ENCODE measurements around the gene TMTC3.
A peak's percentile ranks its signal among the peaks of the same experiment; 100 is the strongest.

Gene TMTC3

DNA sequence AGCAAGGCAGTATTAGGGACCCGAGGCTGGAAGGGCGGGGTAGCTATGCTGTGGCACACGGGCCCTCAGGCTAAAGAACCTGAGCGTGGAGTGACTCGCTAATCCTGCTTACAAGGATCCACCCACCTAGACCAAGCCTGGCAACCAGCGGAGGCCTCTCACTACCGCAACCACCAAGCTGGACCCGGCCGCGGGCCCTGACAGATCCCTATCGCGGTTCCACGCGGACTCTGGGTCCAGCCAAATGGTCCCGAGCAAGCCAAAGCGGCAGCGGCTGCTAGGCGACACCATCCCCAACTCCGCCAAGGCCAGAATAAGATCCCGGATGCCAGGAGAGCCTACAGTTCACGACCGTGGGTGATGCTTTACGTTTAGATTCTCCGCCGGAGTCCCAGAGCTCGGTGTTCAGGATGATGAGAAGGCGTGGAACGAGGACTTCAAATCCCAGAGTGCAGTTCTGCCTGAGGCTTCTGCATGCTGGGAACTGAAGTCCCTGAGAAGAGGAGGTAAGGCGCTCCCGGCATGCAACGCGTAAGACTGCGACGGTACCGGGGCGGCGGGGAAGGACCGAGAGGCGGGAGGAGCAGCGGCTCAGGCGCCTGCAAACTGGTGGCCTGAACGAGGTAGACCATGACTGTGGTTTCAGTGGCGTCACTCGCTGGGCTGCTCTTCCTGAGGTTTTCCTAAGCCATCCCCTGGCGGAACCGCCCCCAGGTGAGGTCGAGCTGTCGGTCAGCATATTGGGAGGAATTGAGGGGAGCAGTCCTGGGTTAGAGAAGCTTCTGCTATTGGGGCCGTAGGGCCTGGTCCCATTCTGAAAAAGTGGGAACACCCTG, at the start of gene TMTC3, which contains the start of gene CEP290:
Gene TMTC3 (plus strand): TSS at position 534 of the 836 bp plus-strand sequence. CDS start 6,009 bp downstream, outside the sequence.
Gene CEP290 (minus strand): TSS at position 315 of the 836 bp plus-strand sequence. CDS start 781 bp downstream, outside the sequence.
- no peak for TF ChIP-seq GATA3 (IDR thresholded peaks at IDR 0.05; ENCODE audit: low read depth, low read length)
- TF ChIP-seq GATA2 (IDR thresholded peaks at IDR 0.05; ENCODE audit: low read depth, low read length) = peak; percentile 90

DNA sequence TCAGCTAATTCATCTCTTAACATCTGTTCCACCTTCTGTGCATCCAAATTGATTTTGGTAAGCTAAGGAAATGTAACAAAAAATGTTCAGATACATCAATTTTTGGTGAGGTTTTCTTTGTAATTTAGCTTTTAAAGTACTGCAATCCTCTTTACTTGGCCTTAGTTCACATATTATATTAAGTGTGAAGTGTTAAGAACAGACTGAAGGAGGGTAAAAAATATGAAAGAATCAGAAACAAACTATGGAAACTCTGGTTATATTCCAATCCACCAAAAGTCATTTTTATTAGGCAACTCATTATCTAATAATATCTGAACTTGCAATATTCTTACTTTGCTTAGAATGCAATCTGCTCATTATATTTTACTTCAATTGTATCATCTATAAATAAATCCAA, 49.3 kb upstream of the TMTC3 start:
- no peak for TF ChIP-seq GATA2 (IDR thresholded peaks at IDR 0.05; ENCODE audit: low read depth, low read length)
- TF ChIP-seq GATA3 (IDR thresholded peaks at IDR 0.05; ENCODE audit: low read depth, low read length) = no peak

- TF ChIP-seq GATA3 (IDR thresholded peaks at IDR 0.05; ENCODE audit: low read depth, low read length) = no peak
These were observed 48.5 kb upstream of the TMTC3 start for GRCh38 chr12:88093573-88093972.

DNA sequence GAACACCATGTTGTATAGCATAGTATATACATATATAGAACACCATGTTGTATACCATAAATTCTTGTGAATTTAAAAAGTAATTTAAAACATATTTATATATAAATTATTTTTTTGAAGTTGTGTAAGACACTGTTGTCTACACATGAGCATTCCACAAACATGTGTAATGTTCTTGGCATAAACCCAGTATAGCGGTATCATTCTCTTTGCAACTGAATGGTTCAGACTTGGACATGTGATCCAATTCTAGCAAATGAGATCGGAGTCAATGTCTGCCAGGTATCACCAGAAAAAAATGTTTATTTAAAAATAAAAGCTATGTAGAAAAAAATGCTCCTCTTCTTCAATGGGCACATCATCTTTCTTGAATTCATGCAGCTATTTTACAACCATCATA, 34.1 kb upstream of the TMTC3 start:
- TF ChIP-seq GATA2 (IDR thresholded peaks at IDR 0.05; ENCODE audit: low read depth, low read length) (no peak), GATA3 (IDR thresholded peaks at IDR 0.05; ENCODE audit: low read depth, low read length) (no peak)

GRCh38 chr12:88111074-88111652, 30.9 kb upstream of the TMTC3 start:
- no peak for TF ChIP-seq GATA3 (IDR thresholded peaks at IDR 0.05; ENCODE audit: low read depth, low read length)
- TF ChIP-seq GATA2 (IDR thresholded peaks at IDR 0.05; ENCODE audit: low read depth, low read length) = no peak

DNA sequence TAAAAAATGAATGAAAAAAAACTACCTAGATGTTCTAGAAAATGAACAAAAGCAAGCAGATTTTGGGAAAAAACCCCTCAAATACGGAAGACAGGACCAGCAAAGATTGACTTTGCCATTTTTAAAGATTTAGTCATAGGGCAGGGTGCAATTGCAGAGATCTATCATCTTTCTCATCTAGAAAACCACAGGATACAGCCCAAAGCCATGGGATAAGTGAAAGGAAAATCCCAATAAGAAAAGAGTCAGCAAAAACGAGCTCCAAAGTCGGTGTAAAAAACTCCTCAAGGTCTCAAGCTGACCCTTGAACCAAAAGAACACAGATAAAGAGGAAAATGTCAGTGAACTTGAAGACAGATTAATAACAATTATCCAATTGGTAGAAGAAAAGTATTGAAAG, 28.2 kb upstream of the TMTC3 start:
- TF ChIP-seq GATA2 (IDR thresholded peaks at IDR 0.05; ENCODE audit: low read depth, low read length) (no peak), GATA3 (IDR thresholded peaks at IDR 0.05; ENCODE audit: low read depth, low read length) (no peak)

- no peak for TF ChIP-seq GATA3 (IDR thresholded peaks at IDR 0.05; ENCODE audit: low read depth, low read length)
- TF ChIP-seq GATA2 (IDR thresholded peaks at IDR 0.05; ENCODE audit: low read depth, low read length) = no peak
These were observed 19.4 kb upstream of the TMTC3 start for GRCh38 chr12:88122666-88123065.

- no peak for TF ChIP-seq GATA3 (IDR thresholded peaks at IDR 0.05; ENCODE audit: low read depth, low read length)
- TF ChIP-seq GATA2 (IDR thresholded peaks at IDR 0.05; ENCODE audit: low read depth, low read length) = no peak
These were observed 15.0 kb upstream of the TMTC3 start for GRCh38 chr12:88127099-88127498.

- TF ChIP-seq GATA2 (IDR thresholded peaks at IDR 0.05; ENCODE audit: low read depth, low read length) = no peak
- TF ChIP-seq GATA3 (IDR thresholded peaks at IDR 0.05; ENCODE audit: low read depth, low read length) = no peak
These were observed 14.3 kb upstream of the TMTC3 start for GRCh38 chr12:88127855-88128254.

- TF ChIP-seq GATA3 (IDR thresholded peaks at IDR 0.05; ENCODE audit: low read depth, low read length) = no peak
- no peak for TF ChIP-seq GATA2 (IDR thresholded peaks at IDR 0.05; ENCODE audit: low read depth, low read length)
These were observed 9.7 kb upstream of the TMTC3 start for GRCh38 chr12:88132392-88132791.

DNA sequence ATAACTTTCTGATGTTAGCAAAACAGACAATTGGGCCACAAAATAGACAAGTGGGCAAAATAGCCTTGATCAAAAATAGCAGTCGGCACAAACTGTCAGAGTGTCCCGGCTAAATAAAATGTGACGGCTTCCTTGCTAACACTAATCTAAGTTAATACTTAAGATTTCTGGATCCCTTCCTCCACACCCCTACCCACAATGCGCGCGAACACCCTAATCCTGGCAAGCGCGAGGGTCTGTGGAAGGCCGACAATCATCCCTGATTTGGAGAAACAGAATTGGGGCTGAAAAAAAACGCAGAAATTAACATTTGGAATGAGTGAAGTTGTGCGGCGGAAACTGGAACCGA, 708 bp upstream of the TMTC3 start:
- no peak for TF ChIP-seq GATA2 (IDR thresholded peaks at IDR 0.05; ENCODE audit: low read depth, low read length)
- no peak for TF ChIP-seq GATA3 (IDR thresholded peaks at IDR 0.05; ENCODE audit: low read depth, low read length)

DNA sequence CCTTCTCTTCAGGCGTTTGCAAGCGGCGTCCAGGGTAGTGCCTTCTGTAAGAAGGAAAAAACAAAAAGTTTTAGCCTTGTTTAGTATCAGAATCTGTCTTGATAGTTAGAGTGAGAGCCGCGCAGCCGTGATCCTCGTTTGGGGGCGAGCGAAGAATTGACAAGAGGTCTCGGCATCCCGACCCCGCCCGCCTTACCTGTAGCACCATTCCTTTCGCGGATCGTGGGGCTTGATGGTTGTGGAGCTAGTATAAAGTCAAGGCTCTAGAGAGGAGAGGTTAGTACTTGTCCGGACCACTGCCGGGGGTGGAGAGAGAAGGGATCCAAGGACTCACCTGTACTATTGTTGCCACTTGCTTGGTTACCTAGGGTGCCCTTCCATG, 494 bp downstream of the TMTC3 start:
- no peak for TF ChIP-seq GATA2 (IDR thresholded peaks at IDR 0.05; ENCODE audit: low read depth, low read length)
- TF ChIP-seq GATA3 (IDR thresholded peaks at IDR 0.05; ENCODE audit: low read depth, low read length) = no peak

DNA sequence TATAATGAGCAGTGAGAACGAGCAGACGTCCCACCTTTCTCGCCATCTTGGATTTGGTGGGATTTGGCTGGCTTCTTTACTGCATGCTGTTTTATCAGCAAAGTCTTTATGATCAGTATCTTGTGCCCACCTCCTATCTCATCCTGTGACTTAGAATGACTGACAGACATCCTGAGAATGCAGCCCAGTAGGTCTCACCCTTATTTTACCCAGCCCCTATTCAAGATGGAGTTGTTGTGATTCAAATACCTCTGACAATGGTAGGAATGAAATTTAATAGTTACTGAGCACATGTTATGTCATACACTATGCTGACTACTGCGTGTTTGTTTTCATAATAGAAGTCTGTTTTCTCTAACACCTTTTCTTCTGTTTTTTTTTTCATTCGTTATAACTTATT, 1.9 kb downstream of the TMTC3 start:
- no peak for TF ChIP-seq GATA3 (IDR thresholded peaks at IDR 0.05; ENCODE audit: low read depth, low read length)
- no peak for TF ChIP-seq GATA2 (IDR thresholded peaks at IDR 0.05; ENCODE audit: low read depth, low read length)

DNA sequence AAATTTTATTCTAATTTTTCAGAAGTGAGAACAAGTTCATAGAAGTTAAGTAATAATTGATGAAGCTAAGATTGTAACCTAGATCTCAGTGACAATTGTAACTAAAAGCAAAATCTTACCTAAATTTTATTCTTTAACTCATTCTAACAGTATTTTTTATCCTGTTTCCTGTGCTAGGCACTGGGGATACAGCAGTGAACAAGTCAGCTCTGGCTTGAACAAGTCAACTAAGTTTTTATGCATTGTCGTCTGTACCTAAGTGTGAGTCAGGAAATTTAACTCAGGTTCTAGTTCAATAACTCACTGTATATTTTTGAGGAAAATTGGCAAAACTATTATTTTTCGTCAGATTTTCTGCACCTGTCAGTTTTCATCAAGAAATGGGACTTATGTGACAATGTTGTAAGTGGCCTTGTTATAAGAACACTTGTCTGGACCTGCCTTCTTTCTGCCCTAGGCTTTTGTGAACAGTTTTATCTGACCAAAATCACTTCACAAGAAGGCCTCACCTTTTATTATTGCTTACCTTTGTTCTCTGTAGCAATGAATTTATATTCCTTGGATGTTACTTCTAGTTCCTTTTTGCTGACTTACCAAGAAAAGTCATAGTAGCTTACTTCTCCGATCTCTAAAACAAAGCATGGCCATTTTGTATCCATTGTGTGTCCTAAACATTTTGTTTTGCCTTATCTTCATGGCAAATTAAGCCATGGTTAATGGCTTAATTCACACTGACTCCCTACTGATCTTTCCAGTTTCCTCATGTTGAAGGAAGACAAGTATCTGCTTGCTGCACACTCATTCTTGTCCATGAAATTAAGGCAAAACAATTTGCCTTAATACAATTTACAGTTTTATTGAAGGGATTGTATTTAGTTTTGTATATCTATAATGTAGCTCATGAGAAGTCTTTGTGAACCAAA, 2.7 kb downstream of the TMTC3 start:
- TF ChIP-seq GATA2 (IDR thresholded peaks at IDR 0.05; ENCODE audit: low read depth, low read length) (no peak), GATA3 (IDR thresholded peaks at IDR 0.05; ENCODE audit: low read depth, low read length) (no peak)
